Right hindlimb (tissue), 1 donor: ENCODE measurements around the gene PDE1C.
"Not testable (repeated sequence)": the region's sequence is repeated elsewhere in the genome, so short reads cannot be mapped to it uniquely, and the experiment has no call there.

Source experiments
- DNase-seq: peaks from one replicate; pipeline ENCODE4 v3.0.0-alpha.2; 2018

PDE1C gene

DNA sequence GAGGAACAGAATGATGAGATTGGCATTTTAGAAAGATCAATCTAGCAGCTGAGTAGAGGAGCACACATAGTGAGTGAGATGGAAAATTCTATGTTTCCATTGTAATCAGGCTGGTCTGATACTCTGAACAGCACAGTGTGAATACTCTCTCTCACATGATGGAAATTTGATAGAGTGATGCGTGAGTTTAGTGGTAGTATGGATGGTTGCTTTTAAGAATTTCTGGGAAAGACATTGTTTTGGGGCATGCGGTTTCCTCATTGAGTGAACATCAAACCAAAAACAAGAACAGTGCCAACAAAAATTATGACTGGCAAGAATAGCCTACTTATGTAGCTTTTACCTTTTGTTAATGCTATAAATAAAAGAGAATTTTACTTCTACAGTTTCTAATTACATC, 183.2 kb downstream of the PDE1C start:
- DNase-seq, result no peak

DNA sequence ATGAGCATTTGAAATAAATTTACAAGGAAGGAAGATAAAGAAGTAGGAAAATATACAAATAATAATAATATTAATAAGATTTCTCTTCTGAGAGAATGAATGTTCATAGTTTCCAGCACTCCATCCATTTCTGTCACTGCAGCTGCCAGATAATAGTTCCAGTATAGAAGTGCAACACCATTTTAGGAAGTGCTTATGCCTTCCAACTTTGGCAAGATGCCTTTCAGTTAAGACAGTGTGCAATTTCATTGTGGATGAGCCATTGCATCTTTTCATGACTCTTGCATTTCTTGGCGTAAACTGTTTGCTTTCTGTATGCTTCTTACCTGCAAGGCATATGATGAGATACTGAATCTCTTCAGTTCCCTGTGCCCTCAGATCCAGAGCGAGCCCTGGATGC, 185.0 kb downstream of the PDE1C start:
- DNase-seq, result no peak

DNA sequence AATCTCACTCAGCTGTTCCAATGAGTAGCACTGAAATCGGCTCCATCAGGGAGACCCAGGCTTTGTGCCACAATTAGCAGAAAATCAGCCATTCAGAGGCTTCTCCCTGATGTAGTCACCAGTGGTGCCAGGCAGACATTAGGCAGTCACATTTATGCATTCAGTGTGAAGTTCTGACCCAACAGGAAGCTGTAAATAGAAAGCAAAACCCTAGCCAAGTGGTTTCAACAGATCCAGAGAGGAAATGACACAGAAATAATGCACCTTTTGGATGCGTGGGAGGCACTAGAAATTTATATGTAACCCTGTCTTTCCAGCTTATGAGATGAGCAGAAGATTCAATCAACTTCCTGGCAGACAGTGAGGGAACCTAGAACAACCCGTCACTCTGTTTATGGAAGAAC, 186.4 kb downstream of the PDE1C start:
- DNase-seq, result no peak

DNA sequence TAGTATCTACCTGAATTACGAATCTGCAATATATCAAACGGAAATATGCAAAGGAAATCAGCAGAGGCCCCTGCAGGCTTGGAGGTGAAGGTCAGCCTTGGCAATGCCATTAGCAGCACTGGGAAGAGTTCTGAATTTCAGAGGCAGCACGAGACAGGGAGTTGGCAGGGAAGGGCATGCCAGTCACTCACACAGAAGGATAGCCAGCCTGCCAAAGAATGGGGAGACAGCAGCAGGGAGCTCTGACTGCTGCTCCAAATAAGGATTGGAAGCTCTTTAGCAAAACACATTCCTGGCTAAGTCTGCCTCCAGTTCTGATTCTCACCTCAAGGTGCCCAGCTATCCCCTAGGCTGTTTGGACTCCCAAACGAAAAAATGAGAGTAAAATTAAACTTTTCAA, 188.0 kb downstream of the PDE1C start:
- DNase-seq, result no peak

DNA sequence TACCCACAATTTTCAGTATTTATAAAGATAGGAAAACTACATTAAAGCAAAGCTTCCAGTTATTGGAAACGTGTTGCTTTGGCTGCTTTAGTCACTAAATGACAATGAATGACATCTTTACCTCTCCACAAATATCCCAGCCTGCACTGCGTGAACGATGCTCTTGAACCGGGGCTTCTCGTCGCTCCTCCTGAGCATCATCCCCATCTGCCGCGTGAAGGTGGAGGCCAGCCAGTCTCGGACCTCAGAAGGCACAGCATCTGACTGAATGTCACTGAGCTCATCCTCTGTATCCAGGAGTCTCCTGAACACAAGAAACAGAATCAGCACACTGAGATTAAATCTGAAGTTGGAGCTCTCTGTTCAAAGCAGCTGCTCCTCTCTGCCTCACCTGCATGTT, 191.3 kb downstream of the PDE1C start:
- DNase-seq, result no peak

DNA sequence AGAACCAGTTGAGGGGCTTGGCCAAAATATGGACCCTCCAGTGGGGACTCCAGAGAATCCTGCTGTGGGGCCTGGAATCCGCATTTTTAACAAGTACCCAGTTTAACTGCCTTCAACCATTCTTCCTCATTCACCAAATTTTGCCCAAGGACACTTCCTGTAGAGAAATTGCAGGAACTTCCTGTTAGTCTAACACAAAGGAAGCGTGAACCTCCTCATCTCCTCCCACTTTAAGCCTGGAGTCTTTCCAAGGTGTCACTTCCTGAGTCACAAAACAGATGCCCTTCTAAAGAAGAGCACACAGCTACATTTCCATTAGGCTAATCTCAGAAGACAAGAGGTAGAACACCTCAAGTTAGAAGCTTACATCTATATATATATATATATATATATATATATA, 194.8 kb downstream of the PDE1C start:
- DNase-seq, result no peak

DNA sequence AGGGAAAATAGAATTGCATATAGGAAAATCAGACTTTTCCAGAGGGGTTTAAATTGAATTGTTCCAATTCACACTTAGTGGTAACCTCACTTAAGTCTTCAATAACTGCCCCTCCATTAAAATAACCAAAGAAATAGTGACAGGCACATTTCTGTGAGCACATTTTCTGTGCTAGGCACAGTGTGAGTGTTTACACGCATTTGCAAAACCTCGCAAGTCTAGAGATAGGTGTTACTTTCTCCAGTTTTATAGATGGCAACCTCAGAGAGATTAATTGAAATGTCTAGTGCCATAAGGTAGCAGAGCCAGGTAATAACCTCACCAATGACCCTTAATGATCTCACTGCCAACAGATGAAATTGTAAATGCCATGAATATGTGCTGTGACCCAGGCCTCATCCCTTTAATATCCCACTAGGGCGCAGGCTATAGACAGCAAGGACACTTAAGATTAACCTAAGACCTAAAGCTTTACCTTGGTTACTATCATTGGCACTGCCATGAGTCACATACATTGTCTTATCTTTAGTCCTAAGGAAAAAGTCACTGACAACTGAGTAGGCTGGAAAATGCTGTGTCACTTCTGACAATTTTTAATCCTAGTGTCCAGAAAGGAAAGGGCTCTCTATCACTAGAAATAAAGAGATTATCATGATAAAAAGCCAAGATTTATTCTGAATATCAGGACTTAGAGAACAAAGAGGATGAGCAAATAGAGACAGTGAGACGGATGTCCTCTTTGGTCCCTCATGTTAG, 195.4 kb downstream of the PDE1C start:
- no peak for DNase-seq

DNA sequence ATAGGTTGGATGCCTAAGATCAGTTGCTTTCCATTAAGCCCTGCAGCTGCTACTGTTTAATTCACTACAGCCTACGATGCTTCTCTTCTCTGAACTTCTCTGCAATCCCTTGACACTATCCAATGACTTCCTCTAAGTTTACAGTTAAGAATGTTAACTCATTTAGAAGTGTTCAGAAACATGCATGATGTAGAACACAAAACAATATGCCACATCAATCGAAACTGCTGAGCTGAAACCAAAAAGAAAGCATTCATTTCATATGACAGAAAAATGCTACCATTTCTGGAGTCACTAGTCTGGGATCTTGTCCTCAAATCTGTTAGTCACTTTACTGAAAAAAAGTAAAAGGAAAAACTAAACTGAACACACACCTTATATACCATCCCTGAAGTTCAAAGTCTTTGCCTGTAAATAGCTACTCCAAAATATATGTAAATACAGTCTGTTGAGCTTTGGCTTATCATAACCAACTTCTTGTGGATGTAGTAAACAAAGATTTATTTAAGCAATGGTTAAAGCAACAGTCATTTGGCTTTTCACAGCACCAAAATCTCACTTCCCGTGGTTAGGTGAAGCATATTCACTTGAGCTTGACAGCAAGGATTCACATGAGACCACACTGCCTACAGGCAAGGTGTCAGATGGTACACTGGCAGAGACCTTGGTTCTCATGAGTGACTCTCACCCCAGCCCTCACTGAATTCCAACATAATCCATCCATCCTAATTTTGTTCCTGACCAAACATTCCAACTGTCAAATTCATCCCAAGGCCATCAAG, 196.2 kb downstream of the PDE1C start:
- DNase-seq, result no peak

DNA sequence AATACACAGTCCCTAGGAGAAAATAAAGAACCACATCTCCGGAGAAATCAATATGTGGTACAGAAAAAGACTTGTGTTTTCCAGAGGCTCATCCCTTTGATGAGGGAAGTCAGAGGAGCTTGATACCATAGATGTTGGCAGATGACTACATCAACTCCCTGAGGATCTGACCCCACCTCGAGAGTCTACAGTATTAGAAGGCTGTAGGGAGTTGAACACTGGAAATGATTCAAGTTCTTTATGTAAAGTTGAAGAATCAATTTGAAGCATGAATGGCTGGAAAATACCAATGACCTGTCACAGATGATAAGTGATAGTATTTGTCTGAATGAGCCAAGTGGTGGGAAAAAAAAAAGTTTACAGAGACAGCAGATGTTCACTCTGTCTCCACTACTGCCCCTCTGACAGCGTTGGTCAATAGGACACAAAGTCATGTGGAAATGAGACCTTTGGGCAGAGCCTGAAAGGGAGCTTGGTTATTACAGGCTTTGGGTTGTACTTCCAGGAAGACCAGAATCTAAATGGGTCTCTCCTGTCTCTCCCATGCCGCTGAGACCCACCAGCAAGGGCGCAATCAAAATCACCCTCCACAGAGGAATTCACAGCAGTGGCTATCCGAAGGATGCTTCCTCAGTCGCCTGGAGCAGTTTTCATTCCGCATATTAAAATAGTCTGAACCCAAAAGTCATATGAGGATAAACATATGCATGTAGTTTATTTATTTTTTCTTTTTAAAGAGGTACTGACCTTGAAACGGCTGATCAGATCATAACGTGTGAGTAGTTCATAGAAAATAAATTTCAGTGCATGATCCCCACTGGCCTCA, 197.4 kb downstream of the PDE1C start:
- DNase-seq, result no peak

DNA sequence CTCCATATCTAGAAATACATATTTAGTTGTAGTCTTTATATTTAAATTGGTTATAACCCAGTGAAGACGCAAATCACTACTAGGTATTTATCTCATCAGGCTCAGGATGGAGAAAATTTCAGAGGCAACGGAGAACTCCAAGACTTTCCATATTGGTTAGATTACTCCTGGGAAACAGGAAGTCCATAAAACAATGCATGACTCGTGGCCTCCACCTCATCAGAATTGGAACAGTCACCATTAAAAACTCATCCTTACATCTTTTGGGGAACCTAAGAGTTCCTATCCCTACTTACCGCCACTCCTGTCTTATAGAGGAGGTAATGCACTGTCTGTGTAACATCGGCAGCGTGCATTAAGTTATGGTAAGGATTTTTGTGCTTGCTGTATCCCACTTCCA, 205.6 kb downstream of the PDE1C start:
- DNase-seq, result no peak

DNA sequence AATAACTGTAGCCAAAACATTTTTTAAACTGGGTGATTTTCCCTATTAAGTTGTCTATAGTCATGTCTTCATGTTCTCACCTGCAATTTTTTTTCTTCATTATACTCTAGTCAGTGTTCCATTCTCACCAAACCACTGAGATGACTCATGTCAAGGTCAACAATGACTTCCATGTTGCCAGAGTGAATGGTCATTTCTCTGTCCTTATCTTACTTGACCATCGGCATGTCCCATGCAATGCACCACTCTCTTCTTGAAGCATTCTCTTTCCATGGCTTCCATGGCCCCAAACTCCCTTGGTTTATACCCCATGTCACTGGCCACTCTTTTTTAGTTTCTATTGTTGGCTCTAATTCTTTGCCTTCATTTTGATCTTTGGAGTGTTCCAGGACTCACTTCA, 209.3 kb downstream of the PDE1C start:
- DNase-seq, result no peak

DNA sequence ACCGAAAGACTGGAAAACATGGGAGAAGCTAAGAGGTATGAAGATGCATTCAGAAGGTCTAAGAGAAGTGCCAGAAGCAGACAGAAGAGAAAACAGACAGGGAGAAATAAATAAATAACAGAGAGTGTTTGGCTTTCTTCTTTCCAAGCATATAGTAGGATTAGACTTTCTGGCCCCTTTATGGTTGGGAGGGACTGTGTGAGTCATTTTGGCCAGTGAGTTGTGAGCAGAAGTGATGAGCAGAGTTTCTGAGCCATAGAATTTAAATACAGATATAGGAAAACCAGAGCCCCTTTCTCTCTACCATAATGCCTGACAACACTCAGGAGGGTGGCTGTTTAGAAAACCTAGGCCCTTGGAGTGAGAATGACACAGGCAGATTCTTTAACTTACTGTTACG, 212.2 kb downstream of the PDE1C start:
- DNase-seq, result no peak

DNA sequence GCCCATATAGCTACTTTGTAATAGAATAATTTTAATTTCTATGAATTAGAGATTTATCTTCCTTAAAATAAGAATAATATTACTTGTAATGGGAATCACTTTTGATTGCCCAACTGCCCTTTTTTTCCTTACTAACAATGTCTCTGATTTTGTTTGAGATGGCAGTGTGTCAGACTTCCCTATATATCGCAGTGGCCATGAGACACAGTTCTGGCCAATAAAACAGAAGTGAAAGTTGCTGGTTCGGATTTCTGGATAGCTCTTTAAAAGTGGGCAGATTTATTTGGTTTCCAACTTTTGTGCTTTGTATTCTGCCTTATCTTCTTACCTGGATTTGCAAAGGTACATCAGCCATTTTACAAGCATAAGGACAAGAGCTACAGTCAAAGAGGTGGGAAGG, 213.0 kb downstream of the PDE1C start:
- no peak for DNase-seq

DNA sequence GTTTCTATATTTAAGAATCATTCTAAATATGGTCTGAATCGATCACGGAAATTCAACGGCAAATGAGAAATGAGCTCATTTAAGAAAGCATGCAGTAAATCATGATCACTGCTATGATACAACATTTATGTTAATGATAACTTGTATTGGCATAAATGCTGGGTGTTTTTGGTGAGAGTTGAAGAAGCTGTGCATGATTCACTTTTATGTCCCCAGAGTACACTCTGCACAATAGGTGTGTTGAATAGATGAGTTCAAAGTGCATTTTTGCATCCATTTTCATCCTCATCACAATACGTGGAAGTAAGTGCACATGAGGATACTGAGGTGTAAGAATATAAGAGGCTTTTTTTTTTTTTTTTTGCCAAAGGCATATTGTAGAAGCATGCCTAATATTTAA, 213.9 kb downstream of the PDE1C start:
- no peak for DNase-seq

DNA sequence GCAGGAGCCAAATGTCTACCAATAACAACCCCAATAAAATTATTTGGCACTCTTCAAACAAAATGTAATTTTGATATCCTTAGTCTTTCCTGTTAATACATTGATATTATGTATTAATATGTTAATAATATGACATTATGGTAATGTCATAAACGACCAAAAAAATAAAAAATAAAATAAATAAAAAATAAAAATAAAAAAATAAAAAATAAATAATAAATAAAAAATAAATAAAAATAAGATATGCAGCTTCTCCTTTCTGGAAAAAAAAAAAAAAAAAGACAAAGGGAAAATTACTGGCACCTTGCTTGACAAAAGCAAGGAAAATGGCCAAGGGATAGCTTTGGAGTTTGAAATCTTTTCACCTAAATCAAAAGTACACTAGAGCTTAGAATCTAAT, 214.7 kb downstream of the PDE1C start:
- DNase-seq, result no peak

DNA sequence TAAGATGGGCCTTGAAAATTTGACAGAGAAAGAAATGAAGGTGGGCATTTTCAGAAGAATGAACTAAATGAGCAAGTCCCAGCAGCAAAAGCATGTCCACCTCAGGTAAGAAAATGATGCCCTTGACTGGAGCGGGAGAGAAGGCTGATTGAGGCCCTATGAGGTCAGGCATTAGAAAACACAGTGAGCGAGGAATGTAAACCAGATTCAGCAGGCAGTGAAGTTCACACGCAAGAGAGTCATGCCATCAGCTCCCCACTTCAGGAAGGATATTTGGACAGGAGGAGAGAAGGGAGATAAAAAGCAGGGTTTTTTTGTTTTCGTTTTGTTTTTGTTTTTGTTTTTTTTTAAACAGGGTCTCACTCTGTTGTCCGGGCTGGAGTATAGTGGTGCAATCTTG, 216.8 kb downstream of the PDE1C start:
- no peak for DNase-seq

DNA sequence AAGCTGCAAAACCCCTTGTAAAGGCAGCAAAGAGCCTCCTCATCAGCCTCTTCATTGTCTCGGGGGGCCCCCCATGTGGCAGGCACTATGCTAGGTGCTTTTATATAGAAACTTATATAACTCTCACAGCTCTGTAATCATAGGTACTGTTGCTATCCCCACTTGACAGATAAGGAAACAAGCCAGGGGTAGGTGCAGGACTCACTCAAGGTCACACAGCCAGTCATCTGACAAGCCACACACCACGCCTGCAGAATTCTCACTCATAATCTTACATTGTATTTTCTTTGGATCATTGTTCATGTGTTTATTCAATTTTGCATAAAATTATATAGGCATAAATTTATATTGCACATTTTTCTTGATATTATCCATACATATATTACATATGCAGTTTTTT, 217.7 kb downstream of the PDE1C start:
- no peak for DNase-seq

DNA sequence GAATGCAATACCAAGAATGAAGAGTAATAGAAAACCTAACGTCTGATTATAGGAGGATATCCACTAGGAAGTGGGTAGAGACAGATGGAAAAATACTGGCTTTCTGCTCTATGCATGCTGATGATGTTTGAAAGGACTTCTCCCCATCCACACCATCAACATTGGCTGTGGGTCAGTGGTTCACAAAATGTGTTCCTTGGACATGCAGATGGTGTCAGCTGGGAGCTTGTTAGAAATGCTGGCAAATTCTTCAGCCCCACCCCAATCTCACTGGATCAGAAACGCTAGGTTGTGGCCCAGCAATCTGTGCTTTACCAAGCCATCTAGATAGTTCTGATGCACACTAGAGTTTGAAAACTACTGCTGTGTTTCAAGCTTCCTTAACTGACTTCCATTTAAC, 219.1 kb downstream of the PDE1C start:
- no peak for DNase-seq

DNA sequence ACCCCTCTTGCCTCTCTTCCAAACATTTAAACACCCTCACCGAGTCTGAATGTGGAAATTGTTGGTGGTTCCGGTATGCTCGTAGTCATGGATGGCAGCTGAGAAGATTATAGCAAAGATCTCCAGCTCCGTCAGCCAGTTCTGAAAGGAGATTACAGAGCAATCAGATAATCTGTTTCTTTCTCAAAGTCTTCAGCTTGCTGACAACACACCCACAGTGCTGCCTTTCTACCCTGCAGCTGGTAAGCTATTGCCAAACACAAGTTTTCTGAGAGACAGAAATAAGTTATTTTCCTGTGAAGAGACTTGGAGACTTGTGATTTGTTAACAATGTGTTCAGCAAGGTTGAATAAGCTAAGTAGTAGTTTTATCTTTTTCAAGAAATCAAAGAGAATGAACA, 219.6 kb downstream of the PDE1C start:
- no peak for DNase-seq

DNA sequence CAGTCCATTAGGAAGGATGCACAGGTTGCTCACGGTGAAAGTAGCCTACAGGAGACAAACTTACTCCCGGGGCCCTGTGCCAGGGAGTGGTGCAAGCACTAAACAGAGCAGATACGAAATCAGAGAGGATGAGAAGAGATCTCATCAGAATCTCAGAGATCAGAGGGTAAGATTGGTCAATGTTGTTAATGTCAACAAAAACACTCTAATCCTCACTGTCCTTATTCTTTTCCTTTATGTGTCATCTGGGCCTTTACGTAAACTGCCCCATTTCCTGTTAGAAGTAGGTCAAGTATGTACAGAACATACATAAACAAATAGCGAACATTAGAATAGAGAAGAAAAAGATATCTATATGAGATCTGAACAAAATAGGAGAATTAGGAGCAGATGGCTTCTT, 220.1 kb downstream of the PDE1C start:
- no peak for DNase-seq

DNA sequence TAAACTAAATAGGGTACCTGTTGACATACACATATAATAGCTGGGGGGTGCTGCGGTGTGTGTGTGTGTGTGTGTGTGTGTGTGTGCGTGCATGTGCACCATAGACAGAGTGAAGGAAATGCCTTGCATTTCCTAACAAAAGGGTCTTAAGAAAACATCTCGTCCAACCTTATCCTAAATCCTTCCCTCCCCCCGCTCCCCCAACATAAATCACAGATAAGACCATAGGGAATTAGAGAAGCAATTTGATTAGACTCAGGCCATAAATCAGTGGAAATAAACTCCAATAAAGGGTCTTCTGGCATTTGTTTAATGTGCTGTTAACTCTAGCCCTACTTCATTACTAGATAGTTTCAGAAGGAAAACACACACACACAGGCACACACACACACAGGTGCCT, 234.7 kb downstream of the PDE1C start:
- no peak for DNase-seq

DNA sequence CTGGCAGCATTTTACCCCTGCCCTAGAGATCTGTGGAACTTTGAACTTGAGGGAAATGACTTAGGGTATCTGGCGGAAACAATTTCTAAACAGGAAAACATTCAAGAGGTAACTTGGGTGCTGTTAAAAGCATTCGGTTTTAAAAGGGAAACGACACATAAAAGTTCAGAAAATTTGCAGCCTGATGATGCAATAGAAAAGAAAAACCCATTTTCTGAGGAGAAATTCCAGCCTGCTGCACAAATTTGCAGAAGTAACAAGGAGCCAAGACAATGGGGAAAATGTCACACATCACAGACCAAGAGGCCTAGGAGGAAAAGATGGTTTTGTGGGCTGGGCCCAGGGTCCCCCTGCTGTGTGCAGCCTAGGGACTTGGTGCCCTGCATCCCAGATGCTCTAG, 236.6 kb downstream of the PDE1C start:
- DNase-seq, result not testable (repeated sequence)

DNA sequence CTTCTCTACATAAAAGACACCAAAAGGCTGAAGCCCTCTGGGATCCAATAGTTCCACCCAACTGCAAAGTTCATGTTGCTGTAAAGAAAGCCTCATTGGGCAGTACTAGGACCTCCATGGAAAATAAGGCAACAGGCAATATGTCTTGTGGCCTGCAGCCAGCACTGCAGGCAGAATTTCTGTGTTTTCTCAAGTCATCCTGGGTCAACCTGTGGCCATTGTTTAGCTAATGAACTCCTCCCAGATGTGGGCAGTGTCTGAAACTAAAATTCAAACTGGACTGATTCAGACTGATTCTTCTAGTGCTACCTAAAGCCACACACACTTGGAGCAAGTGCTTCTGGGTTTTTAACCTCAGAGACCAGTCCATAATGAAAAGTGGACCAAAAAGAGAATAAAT, 241.7 kb downstream of the PDE1C start:
- no peak for DNase-seq

DNA sequence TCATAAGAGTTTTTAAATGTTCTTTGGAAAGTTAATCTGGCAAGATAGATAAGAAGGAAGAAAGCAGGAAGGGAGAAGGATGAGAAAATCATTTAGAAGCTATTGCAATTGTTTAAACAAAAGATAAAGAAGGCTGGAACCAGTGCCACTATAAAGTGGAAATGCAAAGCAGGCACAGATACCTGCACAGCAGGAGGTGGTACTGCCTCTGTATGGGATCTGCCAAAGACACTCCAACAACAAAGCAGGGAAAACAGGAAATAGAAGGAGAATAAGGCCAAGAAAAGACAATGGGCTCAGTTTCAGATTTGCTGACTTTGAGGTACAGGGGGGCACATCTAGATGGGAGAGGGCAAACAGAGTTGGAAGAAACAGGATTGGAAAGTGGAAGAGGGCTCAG, 244.6 kb downstream of the PDE1C start:
- no peak for DNase-seq
